ENCODE data around the gene ATP8A1. TPM values are rescaled to one million over a fixed set of nuclear protein-coding genes. Genes with fewer than 3 reads are reported as not detected.

The ATP8A1 gene
- total and polyA plus RNA-seq, 2 of the 4 experiments (the other 2 are of a cell fraction): 0.12 to 0.36 TPM

- DNase-seq: no peak
- no peak for ATAC-seq (ENCODE audit: low read depth)
- ChIA-PET CTCF (interaction anchor here (0.7 kb wide), 1 partner anchor 13 kb away, joined by 3 read pairs; no protein-coding TSS in a partner anchor), POLR2A (ENCODE audit: unreplicated experiment) (no interaction called here)
- dilution Hi-C loops (cut with HindIII; ENCODE audit: low sequenced_read_pairs, unreplicated experiment) (no loop called here), intact Hi-C loops (cut with micrococcal nuclease) (no loop called here), in situ Hi-C loops (cut with MboI; ENCODE audit: low sequenced_read_pairs) (no loop called here)
- no peak overlapping the region for H3K23ac ChIP-seq (ENCODE audit: low read depth, low read length)
- H3K9ac ChIP-seq (ENCODE audit: low read depth, low read length): no peak overlapping the region
- no peaks in the 10 kb centered on the region for H3K27me3 ChIP-seq (ENCODE audit: control insufficient read depth, insufficient read depth, low read length)
- no peak overlapping the region for H3K18ac ChIP-seq (ENCODE audit: low read depth, low read length)
- H3K79me1 ChIP-seq (ENCODE audit: low read depth in 1 of 2, low read length in 2 of 2): no peaks in the 10 kb centered on the region
- H3K14ac ChIP-seq (replicated peaks; ENCODE audit: low read depth, low read length): no peak overlapping the region
- no TSS peak for BruUV-seq (replicated peaks)
- H2BK5ac ChIP-seq (ENCODE audit: low read depth, low read length, poor library complexity, severe bottlenecking): no peak overlapping the region
- H4K91ac ChIP-seq (ENCODE audit: insufficient read depth, low read depth, low read length): no peak overlapping the region
- H2BK15ac ChIP-seq (ENCODE audit: low read depth, low read length): no peak overlapping the region
- H2BK120ac ChIP-seq (ENCODE audit: low read depth, low read length): no peak overlapping the region
- no peak overlapping the region for H2AFZ ChIP-seq (replicated peaks; ENCODE audit: low read length, poor library complexity)
- no peaks in the 10 kb centered on the region for H3K9me1 ChIP-seq (ENCODE audit: insufficient read depth, low read length)
- no peak overlapping the region for H2BK20ac ChIP-seq (ENCODE audit: low read depth, low read length)
- no peak overlapping the region for H3K4me3 ChIP-seq (ENCODE audit: insufficient read depth, low read depth, low read length)
- WGBS, 2 experiments (ENCODE audit: extremely low coverage in 2 of 2, insufficient read length in 1 of 2): 93% methylated on average over 9 of the region's 19 CpGs; no CpG with 5 or more reads in 1 of the 2 experiments
- H3K4me1 ChIP-seq (ENCODE audit: control insufficient read depth, insufficient read depth, low read length): no peaks in the 10 kb centered on the region
- H2AK5ac ChIP-seq (ENCODE audit: low read depth, low read length): no peak overlapping the region
- no peak overlapping the region for H3K56ac ChIP-seq (ENCODE audit: extremely low read depth, insufficient read depth, low read length)
- no peak for TF ChIP-seq ELK1 (IDR thresholded peaks at IDR 0.05; ENCODE audit: borderline replicate concordance, low read depth, low read length)
- TF ChIP-seq MXI1 (IDR thresholded peaks at IDR 0.05; ENCODE audit: borderline replicate concordance, low read depth, low read length): no peak
- TF ChIP-seq RAD21 (IDR thresholded peaks at IDR 0.05; ENCODE audit: low read length): no peak
- no peak for TF ChIP-seq CEBPB (IDR thresholded peaks at IDR 0.05; ENCODE audit: low read depth, low read length)
- no peak overlapping the region for H3K27ac ChIP-seq (ENCODE audit: insufficient read depth, low read length)
- H4K5ac ChIP-seq (ENCODE audit: low read depth, low read length): no peak overlapping the region
- H3K4ac ChIP-seq (ENCODE audit: low read depth, low read length): no peak overlapping the region
- H4K8ac ChIP-seq (ENCODE audit: low read depth in 2 of 2, low read length in 2 of 2): no peak overlapping the region
- no peak overlapping the region for H2AK9ac ChIP-seq (replicated peaks; ENCODE audit: low read depth, low read length, poor library complexity)
- no peaks in the 10 kb centered on the region for H3K9me3 ChIP-seq (ENCODE audit: control insufficient read depth, insufficient read depth, low read length)
- H4K20me1 ChIP-seq (ENCODE audit: insufficient read depth, low read length): no peaks in the 10 kb centered on the region
- H3K4me2 ChIP-seq (ENCODE audit: low read depth, low read length): no peak overlapping the region
- H3K36me3 ChIP-seq (ENCODE audit: control insufficient read depth, insufficient read depth, low read length): no peaks in the 10 kb centered on the region
These were observed 231.5 kb downstream of the ATP8A1 start for GRCh38 chr4:42425146-42426065.

Measured in IMR-90 (cell line).